Activated CD4-positive, alpha-beta T cell treated with anti-CD3 and anti-CD28 coated beads, Interleukin-2, amount 50 U/mL, for 1 hour (primary cell): Measurements from ENCODE around the gene GAL.

Source experiments
- DNase-seq: peaks from one replicate; pipeline ENCODE4 v3.0.0-alpha.2; 2020

Gene GAL

DNA sequence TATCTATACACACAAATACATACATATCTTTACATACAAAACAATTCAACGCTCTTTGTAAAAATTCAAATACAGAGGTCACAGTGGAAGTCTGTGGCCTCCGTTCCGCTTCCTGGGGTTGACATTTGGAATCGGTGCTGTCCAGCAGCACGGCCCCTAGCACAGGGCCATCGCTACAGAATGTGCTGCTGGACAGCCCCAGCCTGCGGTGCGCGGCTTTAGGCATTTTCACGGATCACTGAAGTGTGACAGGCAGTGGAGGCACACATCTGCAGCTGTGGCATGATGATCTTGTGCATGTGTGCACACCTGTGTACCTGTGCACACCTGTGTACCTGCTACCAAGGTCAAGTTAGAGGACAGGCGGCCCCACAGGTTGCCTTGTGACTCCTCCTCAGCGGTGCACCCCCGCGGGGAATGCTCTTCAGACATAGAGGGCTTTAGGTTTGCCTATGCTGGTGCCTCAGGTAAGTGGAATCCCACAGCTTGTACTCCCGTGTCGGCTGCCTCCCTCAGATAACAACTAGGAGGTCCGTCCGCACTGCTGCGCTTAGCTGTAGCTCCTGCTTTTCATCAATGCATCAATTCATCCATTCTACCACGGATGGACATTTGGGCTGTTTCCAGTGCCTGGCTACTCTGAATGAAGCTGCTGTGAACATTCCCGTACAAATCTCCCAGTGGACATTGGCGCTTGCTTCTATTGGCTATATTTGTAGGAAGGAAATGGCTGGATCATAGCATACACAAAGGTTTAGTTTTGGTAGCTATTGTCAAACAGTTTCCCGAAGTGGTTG, 29.9 kb downstream of the GAL start:
- DNase-seq = no peak

DNA sequence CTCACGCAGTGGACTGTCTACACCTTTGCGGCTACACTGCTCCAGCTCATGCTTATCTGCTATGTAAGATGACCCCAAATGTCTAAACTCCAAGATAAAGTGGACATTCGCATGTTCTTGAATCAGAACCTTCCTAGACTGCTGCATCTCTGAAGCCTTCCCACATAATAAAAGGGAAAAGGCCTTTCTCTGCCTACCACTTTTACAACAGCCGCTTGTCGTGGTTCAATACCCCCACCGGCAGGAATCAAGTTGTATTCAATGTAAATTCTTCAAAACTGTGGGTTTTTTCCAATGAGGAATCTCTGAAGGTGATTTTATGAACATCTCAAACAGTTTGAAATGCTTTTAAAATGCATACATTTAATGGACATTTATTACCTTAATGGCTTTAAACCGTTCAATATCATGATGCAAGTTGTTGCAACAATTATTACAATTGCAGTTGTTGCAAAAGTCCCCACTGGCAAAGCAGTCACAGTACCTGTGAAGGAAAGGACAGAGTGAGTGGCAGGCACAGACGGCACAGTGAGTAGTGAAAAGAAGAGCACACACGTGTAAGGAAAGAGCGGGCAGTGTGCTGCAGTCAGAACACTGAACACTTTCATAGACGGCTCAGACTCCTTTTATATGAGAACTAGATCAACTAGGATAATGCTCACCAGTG, 31.2 kb downstream of the GAL start:
- DNase-seq = no peak

DNA sequence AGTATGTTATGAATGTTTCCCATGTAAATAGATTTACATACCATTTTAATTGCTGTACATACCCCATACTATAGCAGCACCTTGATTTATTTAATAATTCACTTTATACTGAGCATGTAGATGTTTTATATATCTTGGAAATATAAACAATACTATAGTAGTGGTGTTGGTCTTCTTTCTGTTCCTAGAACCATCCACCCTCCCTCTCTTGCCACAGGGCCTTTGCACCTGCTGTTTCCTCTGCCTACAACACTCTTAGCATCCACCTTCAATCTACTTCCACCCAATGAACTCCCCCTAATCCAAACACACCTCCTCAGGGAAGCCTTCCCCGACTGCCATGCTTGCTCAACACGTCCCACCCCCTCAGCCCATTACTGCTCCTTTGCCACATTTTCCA, 36.7 kb downstream of the GAL start:
- no peak for DNase-seq

DNA sequence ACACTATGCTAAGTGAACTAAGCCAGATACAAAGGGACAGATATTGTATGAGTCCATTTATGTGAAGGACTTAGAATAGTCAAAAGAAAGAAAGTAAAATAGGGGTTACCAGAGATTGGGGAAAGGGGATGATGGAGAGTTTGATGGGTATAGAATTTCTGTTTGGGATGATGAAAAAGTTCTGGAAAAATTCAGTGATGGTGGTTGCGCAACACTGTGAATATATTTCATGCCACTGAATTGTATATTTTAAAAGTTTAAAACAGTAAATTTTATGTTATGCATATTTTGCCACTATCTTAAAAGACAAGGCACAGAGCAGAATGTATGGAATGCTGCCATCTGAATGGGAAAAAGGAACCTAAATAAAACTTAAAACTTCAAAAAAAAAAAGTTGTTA, 37.8 kb downstream of the GAL start:
- no peak for DNase-seq

DNA sequence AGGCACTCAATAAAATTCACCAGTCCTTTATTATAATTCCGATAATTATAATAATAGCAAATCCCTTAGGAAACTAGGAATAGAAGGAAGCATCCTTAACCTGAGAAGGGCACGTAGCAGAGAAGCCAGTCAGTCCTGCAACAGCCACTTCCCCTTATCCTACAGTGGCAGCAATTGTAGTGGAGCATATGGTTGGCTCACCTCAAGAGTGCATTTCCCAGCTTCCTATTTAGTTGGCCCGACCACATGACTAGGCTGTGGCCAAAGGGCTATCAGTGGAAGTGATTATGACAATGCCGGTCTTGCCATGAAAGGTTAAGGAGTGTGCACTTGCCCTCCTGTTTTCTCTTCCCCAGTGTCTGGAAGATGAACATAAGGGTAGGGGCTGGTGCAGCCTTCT, 39.9 kb downstream of the GAL start:
- no peak for DNase-seq

DNA sequence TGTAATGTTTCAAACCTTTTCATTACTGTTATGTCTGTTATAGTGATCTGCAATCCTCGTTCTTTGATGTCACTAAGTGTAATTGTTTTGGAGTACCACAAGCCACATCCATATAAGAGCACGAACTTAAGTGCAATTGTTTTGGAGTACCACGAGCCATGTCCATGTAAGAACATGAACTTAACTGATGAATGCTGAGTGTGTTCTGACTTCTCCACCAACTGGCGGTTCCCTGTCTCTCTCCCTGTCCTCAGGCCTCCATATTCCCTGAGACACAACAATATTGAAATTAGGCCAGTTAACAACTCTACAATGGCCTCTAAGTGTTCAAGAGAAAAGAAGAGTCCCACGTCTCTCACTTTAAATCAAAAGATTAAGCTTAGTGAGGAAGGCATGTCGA, 43.4 kb downstream of the GAL start:
- DNase-seq = no peak

DNA sequence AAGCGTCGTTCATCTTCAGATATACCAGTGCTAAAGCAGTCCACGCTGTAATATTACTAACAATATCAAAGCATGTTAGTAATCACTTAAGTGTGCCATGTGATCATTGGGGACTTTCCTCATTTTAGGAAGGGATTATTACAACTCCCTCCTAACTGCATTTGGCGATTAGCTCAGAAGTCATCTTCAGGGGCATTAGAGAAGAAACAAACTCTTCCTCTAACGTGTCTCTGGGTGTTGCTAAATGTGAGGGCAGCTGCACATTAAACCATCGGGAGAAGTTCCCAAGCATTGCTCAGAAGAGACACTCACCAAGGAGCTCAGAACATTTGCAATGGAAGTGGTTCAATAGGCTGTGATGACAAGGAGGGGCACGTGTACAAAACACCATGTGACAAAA, 49.8 kb downstream of the GAL start:
- DNase-seq = no peak

DNA sequence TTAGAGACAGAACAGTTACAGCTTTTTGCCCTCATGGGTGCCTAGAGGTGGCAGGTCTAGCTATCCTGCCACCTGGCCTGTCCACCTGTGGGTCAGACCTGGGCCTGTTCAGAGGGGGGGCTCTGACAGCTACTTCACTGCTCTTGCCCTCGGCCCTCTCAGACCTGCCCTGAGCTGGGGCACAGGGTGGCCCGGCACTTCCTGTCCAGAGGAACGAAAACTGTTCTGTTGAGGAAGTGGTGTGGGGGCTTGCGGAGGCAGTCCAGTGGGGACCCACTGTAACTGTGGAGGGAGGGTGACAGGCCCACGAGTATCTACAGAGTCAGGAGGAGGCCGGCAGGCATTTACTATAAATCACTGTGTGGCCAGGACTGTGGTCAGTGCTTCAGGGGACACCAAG, 50.8 kb downstream of the GAL start:
- no peak for DNase-seq

DNA sequence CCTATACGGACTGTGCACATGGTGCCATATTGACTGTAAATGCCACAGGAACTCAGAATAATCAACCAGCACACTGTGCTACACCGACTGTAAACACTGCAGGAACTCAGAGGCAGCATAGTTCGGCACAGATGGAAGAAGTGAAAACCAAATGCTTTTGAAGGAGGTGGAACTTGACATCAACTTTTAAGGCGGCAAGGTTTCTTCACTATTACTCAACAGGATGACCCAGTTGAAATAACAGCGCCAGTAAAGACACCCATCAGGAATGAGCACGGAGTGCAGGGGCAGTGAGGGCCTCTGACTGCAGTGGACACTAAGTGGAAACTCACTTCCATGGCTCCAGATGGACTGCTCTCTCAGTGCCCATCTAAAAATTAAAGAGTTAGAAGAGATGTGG, 51.3 kb downstream of the GAL start:
- DNase-seq = no peak
